HCT116 (cell line): ENCODE data around the gene AEBP1. TPM values are rescaled to one million over a fixed set of nuclear protein-coding genes. Genes with fewer than 3 reads are reported as not detected.

Source experiments
- ATAC-seq: fragments of 200-7000 bp; cut with Tn5 transposase; 2 replicates; pipeline ENCODE4 v1.9.1; 2020; ENCODE audit warnings: mild to moderate bottlenecking, moderate library complexity
- BruUV-seq: library from RNA; stranded (reverse); fragments of 400-500 nt; replicated peaks from 2 replicates; lab custom pipeline; 2021; lab: Mats Ljungman, UMichigan
- CTCF ChIA-PET: fragments of 300-600 bp; sonication (Branson Sonifier 250); formaldehyde crosslinking; loops from one replicate; lab custom pipeline; 2021; ENCODE audit warnings: antibody characterized with exemption; lab: Charles Lee
- POLR2A ChIA-PET: fragments of 300-600, 350-600 bp; sonication (Branson Sonifier 250); formaldehyde crosslinking; loops from one replicate; lab custom pipeline; 2021; ENCODE audit warnings: antibody characterized with exemption; lab: Charles Lee
- RAD21 ChIA-PET, 2 experiments: fragments of 300-600 bp; sonication (Branson Sonifier 250); formaldehyde crosslinking; loops; one replicate each; lab custom pipeline; 2023; ENCODE audit warnings: low total read pairs in 2 of 2; ENCODE audit not compliant: uncharacterized antibody in 2 of 2, unreplicated experiment in 2 of 2, low non-redundant PET in 1 of 2; lab: Charles Lee
- DNase-seq: peaks from one replicate; pipeline ENCODE4 v3.0.0-alpha.2; 2010; ENCODE audit warnings: low read depth, low spot score
- H2AFZ ChIP-seq: fragments of 200-600 bp; shearing (Covaris generic), sonication (generic); 2 replicates; pipeline ENCODE4 v1.6.1; 2017; ENCODE audit warnings: low read depth, mixed run types, mixed read lengths, antibody characterized with exemption, low read length; ENCODE audit not compliant: poor library complexity, severe bottlenecking
- H3K27ac ChIP-seq: 2 replicates; pipeline ENCODE4 v1.5.1; 2012; ENCODE audit warnings: low read depth, low read length
- H3K27me3 ChIP-seq: fragments of 200-600 bp; sonication (generic); 2 replicates; pipeline ENCODE4 v1.6.1; 2016; ENCODE audit warnings: mixed run types, low read length, mixed read lengths; ENCODE audit not compliant: insufficient read depth
- H3K36me3 ChIP-seq, 2 experiments: fragments of 200-500 bp in 1 of 2; fragments of 200-600 bp in 1 of 2; sonication (Bioruptor generic) in 1 of 2; sonication (generic) in 1 of 2; 2 replicates each; pipeline versions ENCODE4 v1.5.1 to v1.6.1; 2014 to 2016; ENCODE audit warnings: low read length in 2 of 2, inconsistent platforms in 1 of 2, mixed read lengths in 1 of 2, mixed run types in 1 of 2; ENCODE audit not compliant: insufficient read depth in 2 of 2, control insufficient read depth in 1 of 2
- H3K4me1 ChIP-seq, 2 experiments: fragments of 200-600 bp in 1 of 2; sonication (generic) in 1 of 2; 2 replicates each; pipeline versions ENCODE4 v1.5.1 to v1.6.1; 2012 to 2017; ENCODE audit warnings: low read length in 2 of 2, inconsistent platforms in 1 of 2, mild to moderate bottlenecking in 1 of 2, mixed read lengths in 1 of 2, mixed run types in 1 of 2, moderate library complexity in 1 of 2; ENCODE audit not compliant: insufficient read depth in 2 of 2, control insufficient read depth in 1 of 2
- H3K4me2 ChIP-seq: fragments of 200-600 bp; sonication (generic); 2 replicates; pipeline ENCODE4 v1.6.1; 2017; ENCODE audit warnings: mixed run types, low read length, mixed read lengths
- H3K4me3 ChIP-seq, 2 experiments: fragments of 200-600 bp in 1 of 2; sonication (generic) in 1 of 2; replicated peaks in 1 of 2; 2 replicates each; pipeline ENCODE4 v1.5.1; 2011 to 2016; ENCODE audit warnings: low read length in 2 of 2, control low read depth in 1 of 2, low read depth in 1 of 2, mild to moderate bottlenecking in 1 of 2, mixed read lengths in 1 of 2, mixed run types in 1 of 2
- H3K79me2 ChIP-seq: fragments of 200-600 bp; sonication (generic); 2 replicates; pipeline ENCODE4 v1.6.1; 2017; ENCODE audit warnings: mild to moderate bottlenecking, mixed run types, low read length, moderate library complexity, mixed read lengths; ENCODE audit not compliant: insufficient read depth
- H3K9ac ChIP-seq: fragments of 200-600 bp; sonication (generic); 2 replicates; pipeline ENCODE4 v1.6.1; 2016; ENCODE audit warnings: low read length, mixed read lengths
- H3K9me2 ChIP-seq: fragments of 200-600 bp; sonication (generic), shearing (Covaris generic); 2 replicates; pipeline ENCODE4 v1.6.1; 2017; ENCODE audit warnings: mixed run types, mild to moderate bottlenecking, moderate library complexity; ENCODE audit not compliant: insufficient read depth
- H3K9me3 ChIP-seq, 2 experiments: fragments of 200-500 bp in 1 of 2; fragments of 200-600 bp in 1 of 2; sonication (Bioruptor generic) in 1 of 2; sonication (generic) in 1 of 2; 2 replicates each; pipeline ENCODE4 v1.6.1; 2014 to 2017; ENCODE audit warnings: low read length in 2 of 2, mixed read lengths in 2 of 2, inconsistent platforms in 1 of 2, low read depth in 1 of 2, mild to moderate bottlenecking in 1 of 2, mixed run types in 1 of 2, moderate library complexity in 1 of 2; ENCODE audit not compliant: control insufficient read depth in 1 of 2, insufficient read depth in 1 of 2
- H4K20me1 ChIP-seq: fragments of 200-600 bp; sonication (generic), shearing (Covaris generic); 2 replicates; pipeline ENCODE4 v1.6.1; 2017; ENCODE audit warnings: mixed run types, mild to moderate bottlenecking, moderate library complexity; ENCODE audit not compliant: insufficient read depth
- CBX3 ChIP-seq: IDR thresholded peaks from 2 replicates; pipeline ENCODE4 v1.6.1; 2012; ENCODE audit warnings: low read depth
- CEBPB ChIP-seq: IDR thresholded peaks from 2 replicates; pipeline ENCODE4 v1.6.1; 2012; ENCODE audit warnings: low read depth
- CTCF ChIP-seq, 3 experiments: fragments of 200-600 bp in 1 of 3; sonication (generic) in 1 of 3; IDR thresholded peaks in 2 of 3; conservative IDR thresholded peaks in 1 of 3; 2 replicates each; pipeline ENCODE4 v1.5.1; 2012 to 2017; ENCODE audit warnings: low read depth in 2 of 3, low read length in 2 of 3, antibody characterized with exemption in 1 of 3, borderline replicate concordance in 1 of 3, control low read depth in 1 of 3, mild to moderate bottlenecking in 1 of 3, mixed read lengths in 1 of 3, mixed run types in 1 of 3, moderate library complexity in 1 of 3; ENCODE audit not compliant: insufficient read depth in 1 of 3
- EGR1 ChIP-seq: IDR thresholded peaks from 2 replicates; pipeline ENCODE4 v1.6.1; 2012; ENCODE audit warnings: low read depth
- ELF1 ChIP-seq: IDR thresholded peaks from 2 replicates; pipeline ENCODE4 v1.6.1; 2012; ENCODE audit warnings: low read depth, borderline replicate concordance
- EZH2 ChIP-seq: fragments of 200-600 bp; sonication (generic); IDR thresholded peaks from 2 replicates; pipeline ENCODE4 v1.6.1; 2017; ENCODE audit warnings: antibody characterized with exemption, mixed run types
- EZH2phosphoT487 ChIP-seq: fragments of 200-600 bp; IDR thresholded peaks from 2 replicates; pipeline ENCODE4 v1.6.1; 2018; ENCODE audit warnings: antibody characterized with exemption, borderline replicate concordance
- JUND ChIP-seq: IDR thresholded peaks from 2 replicates; pipeline ENCODE4 v1.6.1; 2012
- MAX ChIP-seq: IDR thresholded peaks from 2 replicates; pipeline ENCODE4 v1.6.1; 2012
- POLR2A ChIP-seq: IDR thresholded peaks from 2 replicates; pipeline ENCODE4 v1.7.0; 2011; ENCODE audit warnings: borderline replicate concordance; ENCODE audit not compliant: insufficient read depth, insufficient read length; ENCODE audit errors: extremely low read depth
- POLR2AphosphoS5 ChIP-seq: IDR thresholded peaks from 2 replicates; pipeline ENCODE4 v1.6.1; 2011; ENCODE audit warnings: mild to moderate bottlenecking, low read depth, low read length, moderate library complexity
- RAD21 ChIP-seq: IDR thresholded peaks from 2 replicates; pipeline ENCODE4 v1.6.1; 2012; ENCODE audit warnings: low read depth, mild to moderate bottlenecking
- REST ChIP-seq: IDR thresholded peaks from 2 replicates; pipeline ENCODE4 v1.6.1; 2012; ENCODE audit warnings: low read depth
- SP1 ChIP-seq: IDR thresholded peaks from 2 replicates; pipeline ENCODE4 v1.6.1; 2012; ENCODE audit warnings: low read depth
- SRF ChIP-seq: IDR thresholded peaks from 2 replicates; pipeline ENCODE4 v1.6.1; 2012; ENCODE audit warnings: low read depth
- TCF7L2 ChIP-seq: IDR thresholded peaks from 2 replicates; pipeline ENCODE4 v1.7.0; 2011; ENCODE audit warnings: borderline replicate concordance, inconsistent platforms; ENCODE audit not compliant: insufficient read depth, insufficient read length; ENCODE audit errors: extremely low read depth
- YY1 ChIP-seq: IDR thresholded peaks from 2 replicates; pipeline ENCODE4 v1.6.1; 2011; ENCODE audit warnings: low read length, low read depth, moderate library complexity, mild to moderate bottlenecking; ENCODE audit not compliant: insufficient replicate concordance; ENCODE audit errors: extremely low read depth
- ZBTB33 ChIP-seq: IDR thresholded peaks from 2 replicates; pipeline ENCODE4 v1.6.1; 2011; ENCODE audit warnings: mild to moderate bottlenecking, low read length, moderate library complexity; ENCODE audit not compliant: insufficient replicate concordance; ENCODE audit errors: extremely low read depth
- ZFX ChIP-seq: fragments of 450-650 bp; IDR thresholded peaks from 2 replicates; pipeline ENCODE4 v1.6.1; 2017
- ZNF274 ChIP-seq: fragments of 200-500 bp; sonication (Bioruptor generic); IDR thresholded peaks from 2 replicates; pipeline ENCODE4 v1.6.1; 2014; ENCODE audit warnings: mild to moderate bottlenecking, low read depth, low read length, inconsistent platforms
- intact Hi-C: fragments of 100-400 bp; cut with micrococcal nuclease; formaldehyde crosslinking; loops from 2 replicates; pipeline ENCODE4 v1.10.0; 2022
- total RNA-seq: library from RNA; stranded (reverse); gene quantifications from one replicate; pipeline ENCODE4 v1.2.1, GENCODE V29; 2021; ENCODE audit not compliant: unreplicated experiment

Gene AEBP1
- total RNA-seq, 1 experiment from 2014 or later: 0.49 TPM

GRCh38 chr7:44107116-44107960, 3.2 kb downstream of the AEBP1 start:
- intact Hi-C loops: no loop called here
- no peaks in the 10 kb centered on the region for H3K9me3 ChIP-seq
- H3K9ac ChIP-seq: no peak overlapping the region
- no peaks in the 10 kb centered on the region for H3K79me2 ChIP-seq
- no peak for ATAC-seq
- no peak for DNase-seq
- TF ChIP-seq JUND (no peak), TCF7L2 (no peak), ZFX (no peak), SRF (no peak), CBX3 (no peak), CTCF (IDR thresholded peaks at IDR 0.05 in 2 of 3, conservative IDR thresholded peaks at IDR 0.05 in 1 of 3; ENCODE audit: borderline replicate concordance in 1 of 3, insufficient read depth in 1 of 3, low read depth in 2 of 3, low read length in 2 of 3) (no peak), EGR1 (no peak), POLR2AphosphoS5 (no peak), SP1 (no peak), REST (no peak), EZH2phosphoT487 (no peak), ZNF274 (no peak), ZBTB33 (no peak), MAX (no peak), RAD21 (no peak), EZH2 (no peak), YY1 (no peak), POLR2A (no peak), CEBPB (no peak), ELF1 (no peak)
- no peaks in the 10 kb centered on the region for H3K36me3 ChIP-seq
- no peaks in the 10 kb centered on the region for H3K27me3 ChIP-seq
- no peaks in the 10 kb centered on the region for H4K20me1 ChIP-seq
- BruUV-seq: no TSS peak
- H3K4me3 ChIP-seq: no peak overlapping the region
- ChIA-PET CTCF (no interaction called here), RAD21 (no interaction called here), POLR2A (no interaction called here)
- peaks cover 0 to 6% of the 10 kb centered on the region in 2 experiments; a peak in 2 of 4 replicates for H3K4me1 ChIP-seq
- H3K9me2 ChIP-seq: no peaks in the 10 kb centered on the region
- H2AFZ ChIP-seq: no peak overlapping the region
- no peak overlapping the region for H3K4me2 ChIP-seq
- H3K27ac ChIP-seq: no peak overlapping the region
